Measurements from ENCODE around the gene CDH3. TPM values are rescaled to one million over a fixed set of nuclear protein-coding genes. Genes with fewer than 3 reads are reported as not detected.

CDH3 gene
- total and polyA plus RNA-seq, 8 donors, result 1.6 to 28.6 (median 5.0) TPM; not detected in 2

- Histone ChIP-seq H3K4me3 (peak overlapping the region in 2 of 4 donors; percentile 10 to 27), H3K27me3 (peaks cover 5 to 29% (median 23%) of the 10 kb centered on the region in 3 donors), H3K9me3 (no peaks in the 10 kb centered on the region), H3K27ac (peak overlapping the region; percentile 81 to 91 (median 91)), H3K4me1 (peaks cover 43 to 74% (median 64%) of the 10 kb centered on the region in 4 donors), H3K36me3 (no peaks in the 10 kb centered on the region)
- TF ChIP-seq POLR2AphosphoS5 (IDR thresholded peaks at IDR 0.05), result no peak
- TF ChIP-seq CTCF (IDR thresholded peaks at IDR 0.05), result no peak
- no peak for TF ChIP-seq POLR2A (IDR thresholded peaks at IDR 0.05)
- no peak for TF ChIP-seq EP300 (IDR thresholded peaks at IDR 0.05)
- intact Hi-C loops (cut with DNase I; ENCODE audit: low total_unique reads), result loop anchor here (10.0 kb wide), 1 partner anchor 54 kb away; no protein-coding TSS in a partner anchor
- DNase-seq, result no peak
- WGBS, 5 donors, result 46 to 59% (median 52%) methylated on average over 9 of the region's 9 CpGs
Observed at GRCh38 chr16:68740628-68741346, 95.7 kb downstream of the CDH3 start.

- Histone ChIP-seq H3K9me3 (no peaks in the 10 kb centered on the region), H3K27ac (peak overlapping the region; percentile 84 to 91 (median 91)), H3K27me3 (peaks cover 0 to under 1% (median 0%) of the 10 kb centered on the region in 3 donors), H3K36me3 (no peaks in the 10 kb centered on the region), H3K4me3 (peak overlapping the region in 1 of 4 donors; percentile 15), H3K4me1 (peaks cover 42 to 74% (median 59%) of the 10 kb centered on the region in 4 donors)
- TF ChIP-seq POLR2AphosphoS5 (IDR thresholded peaks at IDR 0.05), result no peak
- TF ChIP-seq CTCF (IDR thresholded peaks at IDR 0.05), result no peak
- no peak for TF ChIP-seq POLR2A (IDR thresholded peaks at IDR 0.05)
- TF ChIP-seq EP300 (IDR thresholded peaks at IDR 0.05), result no peak
- intact Hi-C loops (cut with DNase I; ENCODE audit: low total_unique reads), result loop anchor here (10.0 kb wide), 1 partner anchor 51 kb away; no protein-coding TSS in a partner anchor
- WGBS, 5 donors, result 49 to 71% (median 54%) methylated on average over 4 of the region's 4 CpGs
- no peak for DNase-seq
Observed at GRCh38 chr16:68743664-68744063, 98.6 kb downstream of the CDH3 start.

GRCh38 chr16:68744744-68745280, 99.7 kb downstream of the CDH3 start:
- peak; percentile 11 to 92 (median 76) for TF ChIP-seq POLR2AphosphoS5 (IDR thresholded peaks at IDR 0.05)
- no peak for TF ChIP-seq CTCF (IDR thresholded peaks at IDR 0.05)

GRCh38 chr16:68746951-68747350, 101.8 kb downstream of the CDH3 start:
- peak overlapping the region; percentile 3 to 91 (median 47) for H3K27ac ChIP-seq
- no peak for DNase-seq
- H3K27me3 ChIP-seq, result no peaks in the 10 kb centered on the region
- no peaks in the 10 kb centered on the region for H3K36me3 ChIP-seq
- H3K9me3 ChIP-seq, result no peaks in the 10 kb centered on the region
- H3K4me3 ChIP-seq, result no peak overlapping the region
- TF ChIP-seq EP300 (IDR thresholded peaks at IDR 0.05) (no peak), CTCF (IDR thresholded peaks at IDR 0.05) (no peak), POLR2AphosphoS5 (IDR thresholded peaks at IDR 0.05) (no peak), POLR2A (IDR thresholded peaks at IDR 0.05) (no peak)
- H3K4me1 ChIP-seq, result peaks cover 26 to 59% (median 38%) of the 10 kb centered on the region in 4 donors
- intact Hi-C loops (cut with DNase I; ENCODE audit: low total_unique reads), result loop anchor here (10.0 kb wide), 1 partner anchor 48 kb away; no protein-coding TSS in a partner anchor

More at GRCh38 chr16:68744744-68745280, 99.7 kb downstream of the CDH3 start:
- H3K9me3 ChIP-seq, result no peaks in the 10 kb centered on the region
- H3K4me3 ChIP-seq, result peak overlapping the region in 2 of 4 donors; percentile 12 to 13
- H3K27me3 ChIP-seq, result no peaks in the 10 kb centered on the region
- no peaks in the 10 kb centered on the region for H3K36me3 ChIP-seq
- DNase-seq, result peak; percentile 89 to 96
- intact Hi-C loops (cut with DNase I; ENCODE audit: low total_unique reads), result loop anchor here (10.0 kb wide), 1 partner anchor 50 kb away; no protein-coding TSS in a partner anchor
- H3K27ac ChIP-seq, result peak overlapping the region; percentile 89 to 91 (median 91)
- peaks cover 40 to 79% (median 57%) of the 10 kb centered on the region in 4 donors for H3K4me1 ChIP-seq
- WGBS, 5 donors, result 26 to 44% (median 36%) methylated on average over 8 to 11 of the region's 11 CpGs

Data from stomach (tissue), 9 donors.